Measurements from ENCODE around the gene SLC45A2.
"Not testable (repeated sequence)": the region's sequence is repeated elsewhere in the genome, so short reads cannot be mapped to it uniquely, and the experiment has no call there.

Gene SLC45A2

GRCh38 chr5:33968211-33969005 is 16.1 kb downstream of the SLC45A2 start:
- Histone ChIP-seq H3K9ac (ENCODE audit: low read depth, low read length) (no peak overlapping the region), H3K9me3 (ENCODE audit: control insufficient read depth, insufficient read depth, low read length) (no peaks in the 10 kb centered on the region), H3K36me3 (ENCODE audit: insufficient read depth, low read length) (no peaks in the 10 kb centered on the region), H3K4me1 (ENCODE audit: insufficient read depth, low read length) (peaks cover 7% of the 10 kb centered on the region; the same call in 1 of the 2 replicates)

GRCh38 chr5:33966805-33967204 is 17.7 kb downstream of the SLC45A2 start:
- Histone ChIP-seq H3K9ac (ENCODE audit: low read depth, low read length) (no peak overlapping the region), H3K9me3 (ENCODE audit: control insufficient read depth, insufficient read depth, low read length) (no peaks in the 10 kb centered on the region), H3K4me1 (ENCODE audit: insufficient read depth, low read length) (peaks cover 3% of the 10 kb centered on the region; the same call in 1 of the 2 replicates), H3K36me3 (ENCODE audit: insufficient read depth, low read length) (no peaks in the 10 kb centered on the region)

- no peaks in the 10 kb centered on the region for H3K36me3 ChIP-seq (ENCODE audit: insufficient read depth, low read length)
- H3K9ac ChIP-seq (ENCODE audit: low read depth, low read length): no peak overlapping the region
- H3K4me1 ChIP-seq (ENCODE audit: insufficient read depth, low read length): no peaks in the 10 kb centered on the region
- H3K9me3 ChIP-seq (ENCODE audit: control insufficient read depth, insufficient read depth, low read length): no peaks in the 10 kb centered on the region
Measured at GRCh38 chr5:33964132-33964700, 20.3 kb downstream of the SLC45A2 start.

- H3K9ac ChIP-seq (ENCODE audit: low read depth, low read length): no peak overlapping the region
- no peaks in the 10 kb centered on the region; the same call in 1 of the 2 replicates for H3K9me3 ChIP-seq (ENCODE audit: control insufficient read depth, insufficient read depth, low read length)
- no peaks in the 10 kb centered on the region for H3K4me1 ChIP-seq (ENCODE audit: insufficient read depth, low read length)
- H3K36me3 ChIP-seq (ENCODE audit: insufficient read depth, low read length): no peaks in the 10 kb centered on the region
Measured at GRCh38 chr5:33958176-33958575, 26.3 kb downstream of the SLC45A2 start.

GRCh38 chr5:33957577-33958150 is 26.8 kb downstream of the SLC45A2 start:
- Histone ChIP-seq H3K9me3 (ENCODE audit: control insufficient read depth, insufficient read depth, low read length) (no peaks in the 10 kb centered on the region; the same call in 1 of the 2 replicates), H3K36me3 (ENCODE audit: insufficient read depth, low read length) (no peaks in the 10 kb centered on the region), H3K4me1 (ENCODE audit: insufficient read depth, low read length) (no peaks in the 10 kb centered on the region), H3K9ac (ENCODE audit: low read depth, low read length) (no peak overlapping the region)

- not testable (repeated sequence) for H3K9ac ChIP-seq (ENCODE audit: low read depth, low read length); H3K36me3 ChIP-seq (ENCODE audit: insufficient read depth, low read length); H3K9me3 ChIP-seq (ENCODE audit: control insufficient read depth, insufficient read depth, low read length); H3K4me1 ChIP-seq (ENCODE audit: insufficient read depth, low read length)
Measured at GRCh38 chr5:33952175-33952574, 32.3 kb downstream of the SLC45A2 start.

GRCh38 chr5:33944543-33945132 is 39.9 kb downstream of the SLC45A2 start:
- H3K36me3 ChIP-seq (ENCODE audit: insufficient read depth, low read length): no peaks in the 10 kb centered on the region
- no peak overlapping the region for H3K9ac ChIP-seq (ENCODE audit: low read depth, low read length)
- H3K4me1 ChIP-seq (ENCODE audit: insufficient read depth, low read length): peaks cover 9% of the 10 kb centered on the region; the same call in 1 of the 2 replicates
- H3K9me3 ChIP-seq (ENCODE audit: control insufficient read depth, insufficient read depth, low read length): no peaks in the 10 kb centered on the region

- no peaks in the 10 kb centered on the region for H3K9me3 ChIP-seq (ENCODE audit: control insufficient read depth, insufficient read depth, low read length)
- no peaks in the 10 kb centered on the region for H3K36me3 ChIP-seq (ENCODE audit: insufficient read depth, low read length)
- H3K4me1 ChIP-seq (ENCODE audit: insufficient read depth, low read length): peaks cover 9% of the 10 kb centered on the region; the same call in 1 of the 2 replicates
- H3K9ac ChIP-seq (ENCODE audit: low read depth, low read length): no peak overlapping the region
Measured at GRCh38 chr5:33941090-33941489, 43.4 kb downstream of the SLC45A2 start.

GRCh38 chr5:33939556-33940262 is 44.8 kb downstream of the SLC45A2 start:
- Histone ChIP-seq H3K9ac (ENCODE audit: low read depth, low read length) (no peak overlapping the region), H3K4me1 (ENCODE audit: insufficient read depth, low read length) (peaks cover 8% of the 10 kb centered on the region; the same call in 1 of the 2 replicates), H3K9me3 (ENCODE audit: control insufficient read depth, insufficient read depth, low read length) (no peaks in the 10 kb centered on the region), H3K36me3 (ENCODE audit: insufficient read depth, low read length) (no peaks in the 10 kb centered on the region)

GRCh38 chr5:33938881-33939280 is 45.6 kb downstream of the SLC45A2 start:
- Histone ChIP-seq H3K9me3 (ENCODE audit: control insufficient read depth, insufficient read depth, low read length) (no peaks in the 10 kb centered on the region), H3K4me1 (ENCODE audit: insufficient read depth, low read length) (peaks cover 4% of the 10 kb centered on the region; the same call in 1 of the 2 replicates), H3K36me3 (ENCODE audit: insufficient read depth, low read length) (no peaks in the 10 kb centered on the region), H3K9ac (ENCODE audit: low read depth, low read length) (no peak overlapping the region)

GRCh38 chr5:33938507-33938796 is 46.0 kb downstream of the SLC45A2 start:
- Histone ChIP-seq H3K9me3 (ENCODE audit: control insufficient read depth, insufficient read depth, low read length) (no peaks in the 10 kb centered on the region), H3K9ac (ENCODE audit: low read depth, low read length) (no peak overlapping the region), H3K36me3 (ENCODE audit: insufficient read depth, low read length) (no peaks in the 10 kb centered on the region), H3K4me1 (ENCODE audit: insufficient read depth, low read length) (peaks cover 4% of the 10 kb centered on the region; the same call in 1 of the 2 replicates)

GRCh38 chr5:33937707-33938506 is 46.6 kb downstream of the SLC45A2 start:
- H3K36me3 ChIP-seq (ENCODE audit: insufficient read depth, low read length): no peaks in the 10 kb centered on the region
- no peaks in the 10 kb centered on the region for H3K9me3 ChIP-seq (ENCODE audit: control insufficient read depth, insufficient read depth, low read length)
- peaks cover 4% of the 10 kb centered on the region; the same call in 1 of the 2 replicates for H3K4me1 ChIP-seq (ENCODE audit: insufficient read depth, low read length)
- no peak overlapping the region for H3K9ac ChIP-seq (ENCODE audit: low read depth, low read length)

- no peak overlapping the region for H3K9ac ChIP-seq (ENCODE audit: low read depth, low read length)
- no peaks in the 10 kb centered on the region for H3K36me3 ChIP-seq (ENCODE audit: insufficient read depth, low read length)
- no peaks in the 10 kb centered on the region for H3K9me3 ChIP-seq (ENCODE audit: control insufficient read depth, insufficient read depth, low read length)
- peaks cover 4% of the 10 kb centered on the region; the same call in 1 of the 2 replicates for H3K4me1 ChIP-seq (ENCODE audit: insufficient read depth, low read length)
Measured at GRCh38 chr5:33937017-33937706, 47.3 kb downstream of the SLC45A2 start.
